ENCODE data around the gene HOXD1.

HOXD1 gene

GRCh38 chr2:176167398-176167797 is 21.1 kb upstream of the HOXD1 start:
- no peak for DNase-seq (ENCODE audit: low read depth in 2 of 2)
- TF ChIP-seq, protein P1, sequence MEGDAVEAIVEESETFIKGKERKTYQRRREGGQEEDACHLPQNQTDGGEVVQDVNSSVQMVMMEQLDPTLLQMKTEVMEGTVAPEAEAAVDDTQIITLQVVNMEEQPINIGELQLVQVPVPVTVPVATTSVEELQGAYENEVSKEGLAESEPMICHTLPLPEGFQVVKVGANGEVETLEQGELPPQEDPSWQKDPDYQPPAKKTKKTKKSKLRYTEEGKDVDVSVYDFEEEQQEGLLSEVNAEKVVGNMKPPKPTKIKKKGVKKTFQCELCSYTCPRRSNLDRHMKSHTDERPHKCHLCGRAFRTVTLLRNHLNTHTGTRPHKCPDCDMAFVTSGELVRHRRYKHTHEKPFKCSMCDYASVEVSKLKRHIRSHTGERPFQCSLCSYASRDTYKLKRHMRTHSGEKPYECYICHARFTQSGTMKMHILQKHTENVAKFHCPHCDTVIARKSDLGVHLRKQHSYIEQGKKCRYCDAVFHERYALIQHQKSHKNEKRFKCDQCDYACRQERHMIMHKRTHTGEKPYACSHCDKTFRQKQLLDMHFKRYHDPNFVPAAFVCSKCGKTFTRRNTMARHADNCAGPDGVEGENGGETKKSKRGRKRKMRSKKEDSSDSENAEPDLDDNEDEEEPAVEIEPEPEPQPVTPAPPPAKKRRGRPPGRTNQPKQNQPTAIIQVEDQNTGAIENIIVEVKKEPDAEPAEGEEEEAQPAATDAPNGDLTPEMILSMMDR (IDR thresholded peaks at IDR 0.05; ENCODE audit: low read depth, low read length) = no peak
- H3K4me3 ChIP-seq (replicated peaks in 1 of 2; ENCODE audit: low read depth in 2 of 2, low read length in 2 of 2) = no peak overlapping the region

GRCh38 chr2:176169181-176169580 is 19.3 kb upstream of the HOXD1 start:
- H3K4me3 ChIP-seq (replicated peaks in 1 of 2; ENCODE audit: low read depth in 2 of 2, low read length in 2 of 2) = no peak overlapping the region
- TF ChIP-seq, protein P1 (IDR thresholded peaks at IDR 0.05; ENCODE audit: low read depth, low read length) = no peak

GRCh38 chr2:176169711-176170110 is 18.8 kb upstream of the HOXD1 start:
- no peak for DNase-seq (ENCODE audit: low read depth in 2 of 2)

More at GRCh38 chr2:176169181-176169580, 19.3 kb upstream of the HOXD1 start:
- DNase-seq (ENCODE audit: low read depth in 2 of 2) = no peak

DNA sequence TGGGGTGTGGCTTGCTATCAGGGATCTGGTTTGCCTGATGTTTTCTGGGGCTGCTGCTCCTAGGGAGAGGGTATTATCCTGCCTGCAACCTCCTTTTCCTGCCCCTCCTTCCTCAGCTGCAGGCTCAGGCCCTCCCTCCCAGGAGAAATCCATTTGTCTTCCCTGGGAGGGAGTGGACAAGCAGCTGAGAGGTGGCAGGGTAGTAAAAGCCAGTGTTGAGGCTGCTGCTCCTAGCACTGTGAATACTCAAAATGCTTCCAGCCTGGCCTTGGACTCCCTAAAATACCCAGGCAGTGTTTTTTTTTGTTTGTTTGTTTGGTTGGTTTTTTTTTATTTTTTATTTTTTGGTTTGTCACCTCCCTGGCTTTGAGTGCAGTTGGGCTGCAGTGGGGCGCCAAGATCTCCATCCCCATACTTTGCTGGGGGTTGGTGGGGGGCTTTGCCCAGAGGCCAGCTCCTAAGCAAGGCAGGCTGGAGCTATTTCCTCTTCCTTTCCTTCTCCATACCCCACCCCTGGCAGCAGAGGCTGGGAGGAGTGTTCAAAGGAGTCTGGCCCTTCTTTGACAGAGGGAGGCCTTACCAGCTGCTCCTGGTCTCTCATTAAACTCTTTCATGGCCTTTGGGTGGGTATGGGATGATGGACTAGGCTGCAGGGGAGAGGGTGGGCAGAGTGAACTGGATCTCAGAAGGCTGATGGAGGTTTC is 17.7 kb upstream of the HOXD1 start:
- TF ChIP-seq, protein P1 (IDR thresholded peaks at IDR 0.05; ENCODE audit: low read depth, low read length) = no peak
- DNase-seq (ENCODE audit: low read depth in 2 of 2) = no peak
- H3K4me3 ChIP-seq (replicated peaks in 1 of 2; ENCODE audit: low read depth in 2 of 2, low read length in 2 of 2) = no peak overlapping the region

More at GRCh38 chr2:176169711-176170110, 18.8 kb upstream of the HOXD1 start:
- no peak overlapping the region for H3K4me3 ChIP-seq (replicated peaks in 1 of 2; ENCODE audit: low read depth in 2 of 2, low read length in 2 of 2)
- TF ChIP-seq, protein P1 (IDR thresholded peaks at IDR 0.05; ENCODE audit: low read depth, low read length) = no peak

- no peak overlapping the region for H3K4me3 ChIP-seq (replicated peaks in 1 of 2; ENCODE audit: low read depth in 2 of 2, low read length in 2 of 2)
- no peak for DNase-seq (ENCODE audit: low read depth in 2 of 2)
- TF ChIP-seq, protein P1 (IDR thresholded peaks at IDR 0.05; ENCODE audit: low read depth, low read length) = no peak
Measured at GRCh38 chr2:176171351-176172006, 17.0 kb upstream of the HOXD1 start.

DNA sequence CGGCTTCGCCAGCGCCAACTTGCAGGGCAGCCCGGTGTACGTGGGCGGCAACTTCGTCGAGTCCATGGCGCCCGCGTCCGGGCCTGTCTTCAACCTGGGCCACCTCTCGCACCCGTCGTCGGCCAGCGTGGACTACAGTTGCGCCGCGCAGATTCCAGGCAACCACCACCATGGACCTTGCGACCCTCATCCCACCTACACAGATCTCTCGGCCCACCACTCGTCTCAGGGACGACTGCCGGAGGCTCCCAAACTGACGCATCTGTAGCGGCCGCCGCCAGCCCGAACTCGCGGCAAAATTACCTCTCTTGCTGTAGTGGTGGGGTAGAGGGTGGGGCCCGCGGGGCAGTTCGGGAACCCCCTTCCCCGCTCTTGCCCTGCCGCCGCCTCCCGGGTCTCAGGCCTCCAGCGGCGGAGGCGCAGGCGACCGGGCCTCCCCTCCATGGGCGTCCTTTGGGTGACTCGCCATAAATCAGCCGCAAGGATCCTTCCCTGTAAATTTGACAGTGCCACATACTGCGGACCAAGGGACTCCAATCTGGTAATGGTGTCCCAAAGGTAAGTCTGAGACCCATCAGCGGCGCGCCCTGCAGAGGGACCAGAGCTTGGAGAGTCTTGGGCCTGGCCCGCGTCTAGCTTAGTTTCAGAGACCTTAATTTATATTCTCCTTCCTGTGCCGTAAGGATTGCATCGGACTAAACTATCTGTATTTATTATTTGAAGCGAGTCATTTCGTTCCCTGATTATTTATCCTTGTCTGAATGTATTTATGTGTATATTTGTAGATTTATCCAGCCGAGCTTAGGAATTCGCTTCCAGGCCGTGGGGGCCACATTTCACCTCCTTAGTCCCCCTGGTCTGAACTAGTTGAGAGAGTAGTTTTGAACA is 16.2 kb upstream of the HOXD1 start:
- TF ChIP-seq, protein P1 (IDR thresholded peaks at IDR 0.05; ENCODE audit: low read depth, low read length) = no peak
- DNase-seq (ENCODE audit: low read depth in 2 of 2) = no peak
- H3K4me3 ChIP-seq (replicated peaks in 1 of 2; ENCODE audit: low read depth in 2 of 2, low read length in 2 of 2) = no peak overlapping the region

Measured in cardiac fibroblast (primary cell).